HG03139 (cell line): ENCODE data around the gene IFNG.

Experiments
- ATAC-seq: cut with Tn5 transposase; IDR thresholded peaks from one replicate; pipeline ENCODE4 v1.9.1; 2021; ENCODE audit not compliant: unreplicated experiment

The IFNG gene

DNA sequence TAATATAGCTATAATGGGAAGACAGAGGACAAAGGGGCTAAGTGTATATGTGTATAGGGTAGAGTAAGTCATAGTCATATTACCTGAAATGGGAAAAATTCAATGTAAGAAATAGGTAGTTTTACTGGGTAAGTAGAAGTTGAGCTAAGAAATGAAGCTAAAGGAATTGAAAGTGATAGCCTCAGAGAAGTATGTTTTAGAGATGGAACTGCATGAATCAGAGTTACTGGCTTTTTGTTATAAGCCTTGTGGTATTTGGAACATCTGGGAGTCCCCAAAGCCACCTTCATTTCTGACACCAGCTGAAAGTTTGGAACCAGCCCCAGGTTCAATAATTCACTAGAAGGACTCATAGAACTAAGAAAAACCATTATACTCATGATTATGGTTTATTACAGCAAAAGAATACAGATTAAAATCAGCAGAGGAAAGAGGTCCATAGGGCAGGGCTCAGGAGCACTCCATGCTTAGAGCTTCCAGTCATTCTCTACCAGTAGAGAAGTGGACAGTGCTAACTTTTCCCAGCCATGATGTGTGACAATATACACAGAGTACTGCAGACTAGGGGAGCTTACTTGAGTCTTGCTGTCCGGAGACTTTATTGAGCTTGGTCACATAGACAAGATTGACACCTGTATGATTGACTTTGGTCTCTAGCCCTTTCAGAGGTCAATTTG is 9.8 kb upstream of the IFNG start:
- ATAC-seq = no peak

DNA sequence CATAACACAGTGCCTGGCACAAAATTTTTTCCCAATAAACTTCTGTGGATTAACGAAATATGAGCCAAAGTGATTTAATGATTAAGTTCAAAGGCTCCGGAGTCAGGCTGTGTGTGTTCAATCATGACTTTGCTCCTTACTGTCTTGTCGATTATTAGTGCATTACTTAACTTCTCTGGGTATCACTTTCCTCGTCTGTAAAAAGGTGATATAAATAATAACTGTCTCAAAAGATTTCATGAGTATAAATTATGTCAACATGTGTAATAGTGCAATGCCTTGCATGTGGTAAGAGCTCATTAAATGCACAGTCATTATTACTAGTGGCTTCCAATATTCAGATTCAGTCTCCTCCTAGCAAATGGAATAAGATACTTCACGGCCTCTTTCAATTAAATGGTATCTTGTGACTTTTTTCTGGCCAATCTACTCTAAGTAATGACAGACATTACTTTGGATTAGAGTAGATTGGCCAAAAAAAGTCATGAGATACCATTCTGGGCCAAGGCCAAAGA is 6.8 kb upstream of the IFNG start:
- ATAC-seq = no peak

DNA sequence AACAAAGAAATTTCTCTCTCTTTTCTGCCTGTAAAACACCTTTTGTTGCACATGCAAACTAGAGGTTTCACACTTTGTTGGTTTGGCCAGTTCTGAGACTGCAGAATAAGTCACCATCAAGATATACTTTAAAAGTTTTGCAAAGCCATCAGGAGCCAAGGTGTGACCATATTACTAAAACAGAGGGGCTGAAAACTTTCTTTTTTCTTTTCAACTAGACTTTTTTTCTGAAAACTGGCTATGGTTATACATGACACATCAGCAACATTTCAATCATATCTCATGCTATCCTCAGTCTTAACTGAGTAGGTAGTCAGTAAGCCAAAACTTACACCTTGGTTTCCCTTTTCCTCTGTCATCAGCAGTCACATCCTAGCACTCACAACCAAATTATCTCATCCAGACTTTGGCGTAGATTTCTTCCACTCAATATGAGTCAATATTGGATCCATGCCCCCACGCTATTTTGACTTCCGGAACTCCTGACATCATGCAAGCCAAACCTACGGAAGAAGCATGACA is 4.1 kb upstream of the IFNG start:
- peak; percentile 57 for ATAC-seq

DNA sequence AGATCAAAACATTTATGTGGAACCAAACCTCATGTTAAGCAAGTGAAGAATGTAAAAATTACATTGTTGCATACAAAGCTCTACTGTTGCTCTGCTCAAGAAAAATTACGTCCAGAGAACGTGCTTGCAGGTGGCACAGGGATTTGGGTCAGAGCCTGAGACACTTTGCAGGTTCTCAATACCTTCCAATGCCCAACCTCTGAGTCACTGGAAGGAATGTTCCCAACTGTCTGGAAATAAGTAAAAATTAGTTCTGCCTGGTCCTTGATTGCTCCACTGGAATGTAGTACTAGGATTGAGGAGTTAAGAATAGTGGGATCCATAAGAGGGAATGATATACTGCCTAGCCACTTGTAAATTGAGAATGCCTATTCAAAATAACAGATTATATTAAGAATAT is 2.8 kb upstream of the IFNG start:
- ATAC-seq = no peak

DNA sequence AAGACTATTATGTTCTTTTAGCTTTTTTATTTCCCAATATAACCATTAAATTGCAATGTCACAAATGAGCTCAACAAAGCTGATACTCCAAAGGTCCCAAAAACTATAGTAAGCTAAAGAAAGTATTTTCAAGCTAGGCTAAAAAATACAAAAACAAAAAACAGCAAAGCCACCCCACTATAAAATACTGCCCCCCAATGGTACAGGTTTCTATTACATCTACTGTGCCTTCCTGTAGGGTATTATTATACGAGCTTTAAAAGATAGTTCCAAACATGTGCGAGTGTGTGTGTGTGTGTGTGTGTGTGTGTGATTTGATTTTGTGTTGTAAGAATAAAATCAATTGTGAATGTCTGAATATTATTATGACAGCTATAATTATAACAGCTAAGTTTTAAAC is 1.1 kb downstream of the IFNG start:
- ATAC-seq = no peak

DNA sequence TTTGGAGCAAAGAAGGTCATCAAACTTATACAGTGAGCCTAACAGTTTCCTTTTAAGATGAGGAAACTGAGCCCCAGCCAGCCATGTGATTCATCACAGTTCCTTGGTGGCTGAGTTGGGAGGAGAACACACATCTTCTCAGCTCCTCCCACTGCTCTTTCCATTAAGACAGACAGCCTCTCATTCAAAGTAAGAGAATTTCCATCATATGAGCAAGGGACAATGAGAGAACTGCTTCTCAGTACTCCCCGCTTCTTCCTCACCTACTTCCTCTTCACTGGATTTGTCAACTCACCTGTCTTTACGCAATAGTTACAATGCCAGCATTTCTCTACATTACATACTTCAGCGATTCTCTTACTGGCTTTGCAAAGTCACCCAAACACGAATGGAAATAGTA is 2.2 kb downstream of the IFNG start:
- ATAC-seq = no peak

DNA sequence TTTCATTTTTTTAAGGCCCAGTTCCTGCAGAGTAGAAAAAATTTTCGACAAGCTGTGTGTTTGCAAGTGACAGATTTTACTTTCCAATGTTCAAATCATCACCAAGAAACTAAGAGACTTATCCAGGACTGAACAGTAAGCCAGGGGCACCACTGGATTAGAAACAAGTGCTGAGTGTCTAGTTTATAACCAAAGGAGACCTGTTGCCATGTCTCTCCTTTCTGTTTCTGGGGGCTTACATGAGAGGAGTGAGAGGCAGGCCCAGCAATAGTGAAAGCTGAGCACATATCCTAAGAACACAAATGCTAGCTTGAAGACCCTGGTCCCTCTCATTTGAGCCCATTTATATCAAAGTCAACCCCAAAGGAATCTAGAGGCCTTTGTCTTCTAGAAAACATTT is 2.9 kb downstream of the IFNG start:
- no peak for ATAC-seq

DNA sequence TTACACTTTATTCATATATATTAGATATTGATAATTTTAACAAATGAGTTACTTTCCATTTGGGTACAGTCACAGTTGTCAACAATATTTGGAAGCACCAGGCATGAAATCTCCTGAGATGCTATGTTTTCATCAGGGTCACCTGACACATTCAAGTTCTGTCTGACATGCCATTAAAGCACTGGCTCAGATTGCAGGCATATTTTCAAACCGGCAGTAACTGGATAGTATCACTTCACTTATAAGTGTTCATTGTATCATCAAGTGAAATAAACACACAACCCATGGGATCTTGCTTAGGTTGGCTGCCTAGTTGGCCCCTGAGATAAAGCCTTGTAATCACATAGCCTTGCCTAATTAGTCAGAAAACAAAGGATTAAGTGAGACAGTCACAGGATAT is 4.8 kb downstream of the IFNG start:
- ATAC-seq = no peak

DNA sequence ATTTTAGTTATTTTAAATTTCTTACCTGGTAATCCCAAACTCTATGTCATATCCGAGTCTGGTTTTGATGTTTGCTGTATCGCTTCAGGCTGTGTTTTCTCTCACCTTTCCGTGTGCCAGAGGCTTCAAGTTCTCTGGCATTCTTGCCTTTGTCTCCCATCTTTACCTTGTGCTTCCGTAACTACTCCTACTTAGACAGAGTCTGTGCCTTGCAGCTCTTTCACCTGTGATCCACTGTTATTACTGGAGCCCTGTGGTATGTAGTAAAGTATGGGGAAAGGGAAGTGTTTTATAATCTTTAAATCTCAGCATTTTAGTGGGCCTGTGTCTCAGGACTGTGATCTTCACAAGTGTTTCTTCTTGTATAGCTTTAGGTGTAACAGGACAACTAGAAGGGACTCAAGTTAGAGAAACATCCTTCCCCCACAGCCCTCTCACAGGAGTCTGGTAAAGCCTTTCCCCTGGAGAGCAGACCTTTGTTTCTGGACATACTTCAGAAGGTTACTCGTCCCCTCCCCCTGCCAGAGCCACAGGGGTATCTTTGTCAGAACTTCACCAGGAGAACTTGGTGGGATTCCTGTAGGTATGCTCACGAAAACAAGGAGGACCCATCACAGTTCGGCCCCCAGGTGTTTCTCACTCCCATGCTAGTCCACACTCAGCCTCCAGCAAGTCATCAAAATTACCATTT is 11.1 kb downstream of the IFNG start:
- no peak for ATAC-seq

DNA sequence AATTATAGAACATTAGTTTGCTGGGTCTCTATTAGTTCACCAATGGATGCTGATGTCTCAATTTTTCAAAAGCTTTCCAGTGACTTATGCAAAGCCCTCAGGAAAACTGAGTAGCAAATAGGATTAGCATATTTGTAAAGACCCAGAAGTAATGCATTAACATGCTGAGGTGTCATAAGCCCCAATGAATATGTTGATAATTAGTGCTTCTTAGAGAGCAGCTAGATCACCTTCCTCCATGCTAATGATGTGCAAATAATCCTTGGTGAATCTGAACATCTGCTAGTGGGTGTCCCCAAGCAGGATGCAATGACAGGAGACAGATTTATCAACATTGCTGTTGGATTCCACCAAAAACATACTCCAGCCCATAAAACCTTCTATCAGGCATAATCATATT is 19.0 kb downstream of the IFNG start:
- ATAC-seq = no peak

DNA sequence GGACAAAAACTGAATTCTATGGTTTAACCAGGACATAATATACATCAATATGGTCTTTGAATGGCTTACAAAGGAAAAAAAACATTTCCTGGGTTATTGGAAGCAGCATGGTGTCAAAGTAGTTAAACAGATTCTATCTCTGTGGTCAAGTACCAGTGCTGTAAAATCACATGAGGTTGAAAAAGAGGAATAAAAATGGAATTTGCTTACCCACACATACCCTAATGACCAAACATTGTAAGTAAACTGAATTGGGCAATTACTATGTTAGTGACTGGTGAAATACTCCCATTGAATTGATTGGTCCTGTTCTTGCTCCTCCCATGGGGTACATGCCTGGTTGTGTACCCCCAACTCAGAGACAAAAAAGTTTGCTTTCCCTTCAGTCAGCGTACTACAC is 19.6 kb downstream of the IFNG start:
- no peak for ATAC-seq

DNA sequence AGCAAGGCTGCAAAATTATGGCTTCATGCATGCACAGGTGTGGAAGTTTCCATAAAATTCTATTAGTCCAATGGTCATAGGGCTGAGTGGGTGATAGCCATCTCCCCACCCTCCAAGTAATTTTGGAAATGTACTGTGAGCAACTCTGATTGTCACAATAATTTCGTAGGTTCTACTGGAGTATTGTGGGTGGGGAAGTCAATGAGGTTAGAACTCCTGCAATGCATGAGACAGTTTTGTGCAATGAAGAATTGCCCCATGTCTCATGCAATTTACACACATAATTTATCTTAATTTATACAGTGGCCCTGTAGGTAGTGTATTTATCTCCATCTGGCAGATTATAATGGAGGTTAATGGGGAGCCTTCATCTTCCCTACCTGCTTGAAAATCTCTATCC is 20.5 kb downstream of the IFNG start:
- no peak for ATAC-seq

DNA sequence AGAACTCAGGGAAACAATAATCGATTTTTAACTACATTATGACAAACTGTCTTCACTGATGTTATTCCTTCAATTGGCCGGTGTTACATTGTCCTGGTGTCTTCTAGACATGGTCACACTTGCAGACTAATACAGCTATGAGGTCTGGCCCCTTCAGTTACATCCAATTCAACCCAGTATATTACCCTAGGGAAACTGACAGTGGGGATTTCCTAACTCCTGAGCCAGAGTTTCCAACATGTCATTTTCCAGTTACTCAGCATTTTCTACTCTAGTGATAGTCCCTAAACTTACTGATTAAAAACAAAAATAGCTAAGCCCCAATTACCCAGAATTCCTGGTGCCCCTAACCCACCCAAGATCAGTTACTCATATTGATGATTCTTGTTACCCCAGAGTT is 21.1 kb downstream of the IFNG start:
- no peak for ATAC-seq

DNA sequence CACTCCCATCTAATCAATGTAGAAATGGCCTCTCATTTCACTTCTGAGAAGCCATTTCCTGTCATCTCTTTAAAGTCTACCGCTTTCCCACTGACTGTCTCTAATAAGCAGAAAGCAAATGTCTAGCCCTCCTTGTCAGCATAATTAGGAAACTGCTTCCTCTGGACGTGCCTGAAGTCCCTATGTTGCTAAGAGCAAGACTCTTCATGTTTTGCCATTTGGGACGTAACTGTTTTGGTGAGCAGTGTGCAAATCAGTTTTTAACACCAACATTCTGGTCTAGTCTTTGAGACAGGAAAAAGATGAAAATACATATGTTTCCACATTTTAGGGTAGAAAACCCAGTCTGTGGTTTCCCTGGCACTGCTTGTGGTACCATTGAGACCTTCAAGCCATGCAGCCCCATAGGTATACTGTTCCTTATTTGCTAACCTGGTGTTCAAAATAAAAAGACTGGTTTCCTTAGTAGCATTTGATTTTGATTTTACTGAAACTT is 22.2 kb downstream of the IFNG start:
- no peak for ATAC-seq

DNA sequence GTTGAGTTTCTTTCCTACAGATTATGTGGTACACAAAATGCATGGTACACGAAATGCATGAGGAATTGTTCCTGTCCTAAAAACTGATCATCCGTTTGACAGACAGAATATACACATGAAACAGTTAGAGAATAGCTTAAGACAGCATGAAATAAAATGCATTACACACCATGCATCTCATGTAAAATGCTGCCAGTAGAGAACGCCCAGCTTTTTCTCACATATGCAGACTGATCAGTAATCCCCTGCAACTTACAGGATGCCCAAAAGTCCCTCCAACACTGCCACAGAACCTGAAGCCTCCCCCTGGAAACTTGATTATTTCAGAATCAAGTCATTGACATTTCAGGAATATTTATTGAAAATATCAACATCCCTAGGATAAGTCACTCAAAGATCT is 24.0 kb downstream of the IFNG start:
- no peak for ATAC-seq

DNA sequence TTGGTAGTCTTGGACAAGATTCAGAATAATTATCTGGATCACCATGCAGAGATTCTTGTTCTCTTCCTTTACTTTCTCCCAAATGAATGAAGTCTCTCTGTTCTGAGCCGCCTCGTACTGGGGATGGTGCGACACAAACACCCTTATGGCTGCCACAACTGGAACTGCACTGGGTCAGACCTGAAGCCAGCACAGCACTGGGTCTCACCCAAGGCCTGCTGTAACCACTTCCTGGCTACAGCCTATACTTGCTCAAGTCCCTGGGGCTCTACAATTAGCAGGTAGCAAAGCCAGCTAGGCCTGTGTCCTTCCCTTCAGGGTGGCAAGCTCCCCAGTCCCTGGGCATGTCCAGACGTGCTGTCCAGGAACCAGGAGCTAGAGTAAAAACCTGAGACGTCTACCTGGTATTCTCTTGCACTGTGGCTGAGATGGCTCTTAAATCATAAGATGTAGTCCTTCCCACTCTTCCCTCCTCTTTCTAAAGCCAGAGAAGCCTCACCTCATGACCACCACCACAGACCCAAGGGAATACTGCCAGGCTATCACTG is 27.6 kb downstream of the IFNG start:
- ATAC-seq = no peak

DNA sequence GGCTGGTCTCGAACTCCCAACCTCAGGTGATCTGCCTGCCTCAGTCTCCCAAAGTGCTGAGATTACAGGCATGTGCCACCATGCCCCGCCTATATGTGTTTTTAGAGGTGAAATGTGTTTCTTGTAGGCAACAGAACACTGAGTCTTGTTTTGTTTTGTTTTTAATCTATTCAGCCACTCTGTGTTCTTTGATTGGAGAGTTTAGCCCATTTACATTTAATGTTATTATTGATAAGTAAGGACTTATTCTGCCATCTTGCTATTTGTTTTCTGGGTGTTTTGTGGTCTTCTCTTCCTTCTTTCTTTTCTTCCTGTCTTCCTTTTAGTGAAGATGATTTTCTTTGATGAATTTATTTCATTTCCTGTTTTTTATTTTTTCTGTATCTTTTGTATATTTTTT is 29.6 kb downstream of the IFNG start:
- no peak for ATAC-seq

DNA sequence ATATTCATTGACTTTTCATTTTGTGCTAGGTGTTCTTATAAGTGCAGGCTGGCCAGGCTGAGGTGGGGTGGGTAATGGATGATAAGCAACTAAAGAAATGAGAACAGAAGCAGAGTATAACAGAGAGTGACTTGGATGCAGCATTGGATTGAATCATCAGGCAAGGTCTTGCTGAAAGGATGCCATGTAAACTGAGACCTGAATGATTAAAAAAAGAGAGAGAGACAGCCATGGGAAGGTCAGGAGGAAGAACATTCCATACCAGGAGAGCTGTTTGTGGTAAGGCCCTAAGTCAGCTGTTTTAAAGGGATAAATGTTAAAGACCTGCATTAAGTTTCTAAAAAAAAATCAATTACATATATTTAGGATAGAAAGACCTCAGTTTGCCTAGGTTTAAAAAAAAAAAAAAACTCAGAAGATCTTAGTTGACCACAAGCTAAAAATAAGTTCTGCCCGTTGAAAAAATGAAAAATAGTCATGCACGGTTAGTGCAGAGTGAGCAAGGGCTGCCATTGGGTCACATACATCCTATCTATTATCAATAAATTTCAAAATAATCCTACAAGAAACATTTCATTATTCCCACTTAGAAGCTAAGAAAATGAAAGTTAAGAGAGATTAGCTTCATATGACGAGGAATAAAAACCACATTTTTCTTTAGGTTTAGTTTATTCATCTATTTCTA is 37.2 kb downstream of the IFNG start:
- no peak for ATAC-seq

DNA sequence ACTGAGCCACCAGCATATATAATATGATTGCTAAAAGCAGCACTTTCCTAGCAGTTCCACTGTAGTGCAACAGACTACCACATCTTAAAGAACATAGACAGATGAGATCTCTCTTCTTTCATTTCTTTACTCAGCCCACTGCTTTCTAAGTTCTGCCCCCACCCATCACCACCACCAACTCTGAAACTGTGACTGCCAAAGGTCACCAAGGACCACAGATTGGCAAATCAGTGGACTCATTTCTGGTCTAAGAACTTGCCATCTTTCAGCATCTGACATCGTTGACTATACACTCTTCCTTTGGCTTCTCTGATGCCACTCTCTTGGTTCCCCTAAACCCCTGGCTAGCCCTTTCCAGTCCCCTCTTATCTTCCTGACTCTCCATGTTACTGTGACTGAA is 38.4 kb downstream of the IFNG start:
- no peak for ATAC-seq

DNA sequence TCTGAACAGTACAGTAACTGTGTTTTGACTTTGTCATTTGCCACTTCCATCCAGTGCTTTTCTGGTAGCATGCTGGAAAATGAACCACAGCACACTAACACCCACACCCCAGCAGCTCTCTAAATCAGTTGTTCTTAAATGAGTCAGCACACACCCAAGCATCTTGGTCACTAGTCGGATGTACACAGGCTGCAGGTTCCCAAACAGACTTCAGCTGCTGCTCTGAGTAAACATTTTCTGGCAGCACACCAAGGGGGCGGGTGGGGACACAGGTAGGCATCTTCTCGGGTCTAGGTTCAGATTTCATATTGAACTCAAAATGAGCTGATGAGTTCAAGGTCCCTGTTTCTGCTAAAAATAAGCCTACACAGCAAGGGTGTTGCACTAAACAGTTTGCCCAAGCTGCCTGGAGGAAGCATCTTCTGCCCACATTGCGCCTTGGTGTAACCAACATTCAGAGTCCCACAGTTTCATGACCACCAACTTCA is 39.8 kb downstream of the IFNG start:
- ATAC-seq = peak; percentile 95

DNA sequence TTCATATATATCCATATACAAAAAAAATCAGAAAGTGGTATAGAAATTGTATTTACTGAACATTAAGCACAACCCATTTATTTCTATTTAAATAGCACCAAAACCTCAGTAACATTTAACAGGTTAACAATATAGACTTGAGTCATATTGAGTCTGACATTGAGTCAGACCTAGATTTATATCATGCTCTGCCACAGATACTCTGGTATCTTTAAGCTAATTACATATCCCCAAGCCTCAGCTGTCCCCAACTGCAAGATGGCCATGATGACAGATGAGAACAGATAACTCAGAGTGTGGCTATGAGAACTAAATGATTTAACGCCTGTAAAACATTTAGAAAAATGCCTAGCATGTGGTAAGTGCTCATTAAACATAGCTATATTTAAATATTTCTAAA is 40.3 kb downstream of the IFNG start:
- ATAC-seq = peak; percentile 50
